GM19238 (cell line): ENCODE data around the gene SYTL2.
"Not testable (repeated sequence)": the region's sequence is repeated elsewhere in the genome, so short reads cannot be mapped to it uniquely, and the experiment has no call there.

Experiments used
- DNase-seq: peaks from one replicate; pipeline ENCODE4 v3.0.0; 2011; ENCODE audit warnings: low spot score; ENCODE audit not compliant: insufficient read length

The SYTL2 gene

DNA sequence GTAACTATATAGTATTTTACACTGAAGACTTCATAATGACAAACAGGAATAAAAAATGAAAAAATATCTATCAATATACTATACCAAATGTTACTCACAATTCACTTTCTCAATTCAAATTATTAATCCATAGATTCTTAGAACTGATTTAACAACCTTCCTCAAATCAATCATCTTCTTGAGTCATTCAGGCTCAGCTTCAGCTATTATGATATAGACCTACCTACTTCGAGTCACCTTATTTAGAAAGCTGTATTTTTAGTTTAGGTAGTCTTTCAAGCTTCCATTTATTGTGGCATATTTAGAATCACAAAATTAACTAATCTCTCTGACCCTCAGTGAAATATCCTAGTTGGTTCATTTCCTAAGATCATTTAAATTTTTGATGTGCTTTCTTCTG is 154.2 kb downstream of the SYTL2 start:
- no peak for DNase-seq

DNA sequence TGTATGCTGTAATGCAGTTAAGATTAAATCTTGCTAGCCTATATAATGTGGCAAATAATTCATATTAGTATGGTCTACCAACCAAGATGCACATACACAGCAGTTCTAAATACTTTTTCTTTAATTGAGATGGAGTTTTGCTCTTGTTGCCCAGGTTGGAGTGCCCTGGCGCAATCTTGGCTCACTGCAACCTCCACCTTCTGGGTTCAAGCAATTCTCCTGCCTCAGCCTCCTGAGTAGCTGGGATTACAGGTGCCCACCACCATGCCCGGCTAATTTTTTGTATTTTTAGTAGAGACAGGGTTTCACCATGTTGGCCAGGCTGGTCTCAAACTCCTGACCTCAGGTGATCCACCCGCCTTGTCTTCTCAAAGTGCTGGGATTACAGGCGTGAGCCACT is 156.6 kb downstream of the SYTL2 start:
- not testable (repeated sequence) for DNase-seq

DNA sequence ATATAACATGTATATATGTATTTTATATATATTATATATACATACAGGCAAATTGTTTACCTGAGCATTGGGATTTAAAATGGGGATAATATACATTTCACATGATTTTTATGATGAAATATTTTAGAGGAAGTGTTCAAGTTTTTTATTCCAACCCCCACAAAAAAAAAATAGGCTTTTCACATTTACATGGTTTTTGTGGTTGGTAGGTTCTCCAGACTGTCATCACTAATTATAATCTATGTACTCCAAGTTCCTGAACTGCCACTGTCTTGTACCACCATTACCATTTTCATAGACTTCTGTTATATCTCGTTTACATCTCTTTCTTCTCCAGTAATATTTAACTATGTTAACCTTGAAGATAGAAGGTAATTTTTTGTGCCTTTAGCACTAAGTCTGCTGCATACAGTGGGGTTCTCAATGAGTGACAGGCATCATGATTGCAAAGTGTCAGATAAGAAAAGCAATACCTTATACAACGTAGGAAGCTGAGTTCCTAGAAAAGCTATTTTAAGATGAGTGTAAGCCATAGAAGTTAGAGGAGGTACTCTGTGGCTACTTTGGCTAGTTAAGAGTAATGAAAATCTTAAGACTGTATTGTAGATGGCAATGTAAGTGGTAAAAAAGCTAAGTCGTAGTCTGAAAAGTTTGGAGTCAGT is 158.0 kb downstream of the SYTL2 start:
- DNase-seq: no peak

DNA sequence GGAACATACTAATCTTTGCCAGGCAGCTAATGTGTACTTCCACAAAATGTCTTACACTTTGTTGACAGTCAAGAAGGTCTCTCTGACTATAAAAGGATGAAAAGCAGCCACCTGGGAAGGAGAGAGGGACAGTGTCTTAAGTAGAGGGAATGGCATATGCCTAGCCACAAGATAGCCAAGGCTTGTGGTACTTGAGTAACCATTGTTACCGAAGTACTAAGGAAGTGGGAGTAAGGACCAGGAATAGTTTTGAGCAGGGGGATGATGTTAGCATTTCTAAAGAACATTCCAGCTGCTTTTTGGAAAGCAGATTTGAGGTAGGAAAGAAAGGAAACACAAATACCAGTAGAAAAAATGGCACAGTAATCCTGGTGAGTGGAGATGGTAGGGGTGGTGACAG is 159.8 kb downstream of the SYTL2 start:
- DNase-seq: no peak

DNA sequence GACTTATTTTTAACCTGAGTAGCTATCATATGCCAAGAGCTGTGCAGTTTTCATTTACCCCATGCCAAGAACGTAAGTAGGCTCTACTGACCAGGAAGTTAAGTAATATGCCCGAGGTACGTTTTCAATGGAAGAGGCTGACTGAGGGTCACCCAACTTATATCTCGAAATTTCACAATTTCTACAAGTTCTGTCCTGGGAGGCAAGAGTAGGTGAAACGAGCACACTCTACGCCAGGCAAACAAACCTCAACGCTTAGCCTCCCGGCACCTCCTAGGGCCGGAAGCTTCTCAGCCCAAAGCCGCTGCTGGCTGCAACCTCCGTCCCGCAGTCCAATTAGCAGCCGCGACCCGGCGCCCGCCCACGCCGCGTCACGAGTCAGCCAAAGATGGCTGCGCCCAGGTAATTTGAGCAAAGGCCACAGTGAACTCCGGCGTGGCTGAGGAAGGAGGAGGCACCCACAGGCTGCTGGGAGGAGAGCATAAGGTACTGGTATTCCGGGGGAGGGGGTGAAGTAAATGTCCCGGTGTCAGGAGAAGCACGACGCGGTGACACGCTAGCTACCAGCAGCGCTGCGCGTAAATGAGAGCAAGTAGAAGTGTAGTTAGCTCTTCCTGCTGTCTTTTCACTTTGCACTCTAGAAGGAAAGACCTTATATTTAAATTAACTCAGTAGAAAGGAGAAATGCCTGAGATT is 163.2 kb downstream of the SYTL2 start, which contains the start of gene TMEM126A:
Gene TMEM126A, plus strand, starts transcription at position 364 of the 696 bp plus-strand sequence. CDS start 2,289 bp downstream, outside the sequence.
- peak; percentile 68 for DNase-seq

DNA sequence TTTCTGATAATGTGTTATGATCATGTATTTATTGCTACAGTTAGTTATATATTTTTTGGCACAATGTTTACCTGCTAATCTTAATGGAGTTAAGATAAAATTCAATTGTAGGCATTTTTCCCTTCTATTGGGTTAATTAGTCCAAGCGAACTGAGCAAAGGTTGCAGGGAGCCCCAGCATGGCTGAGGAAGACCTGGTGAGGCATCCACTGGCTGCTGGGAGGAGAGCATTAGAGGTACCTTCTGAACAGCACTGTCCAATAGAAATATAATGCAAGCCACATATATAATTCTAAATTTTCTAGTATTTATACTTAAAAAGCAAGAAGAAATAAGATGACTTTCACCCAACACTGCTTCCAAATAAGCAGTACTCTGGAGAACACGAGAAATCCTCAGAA is 163.9 kb downstream of the SYTL2 start:
- DNase-seq: no peak
